Measurements from ENCODE around the gene PFDN2.

The PFDN2 gene, protein sequence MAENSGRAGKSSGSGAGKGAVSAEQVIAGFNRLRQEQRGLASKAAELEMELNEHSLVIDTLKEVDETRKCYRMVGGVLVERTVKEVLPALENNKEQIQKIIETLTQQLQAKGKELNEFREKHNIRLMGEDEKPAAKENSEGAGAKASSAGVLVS

DNA sequence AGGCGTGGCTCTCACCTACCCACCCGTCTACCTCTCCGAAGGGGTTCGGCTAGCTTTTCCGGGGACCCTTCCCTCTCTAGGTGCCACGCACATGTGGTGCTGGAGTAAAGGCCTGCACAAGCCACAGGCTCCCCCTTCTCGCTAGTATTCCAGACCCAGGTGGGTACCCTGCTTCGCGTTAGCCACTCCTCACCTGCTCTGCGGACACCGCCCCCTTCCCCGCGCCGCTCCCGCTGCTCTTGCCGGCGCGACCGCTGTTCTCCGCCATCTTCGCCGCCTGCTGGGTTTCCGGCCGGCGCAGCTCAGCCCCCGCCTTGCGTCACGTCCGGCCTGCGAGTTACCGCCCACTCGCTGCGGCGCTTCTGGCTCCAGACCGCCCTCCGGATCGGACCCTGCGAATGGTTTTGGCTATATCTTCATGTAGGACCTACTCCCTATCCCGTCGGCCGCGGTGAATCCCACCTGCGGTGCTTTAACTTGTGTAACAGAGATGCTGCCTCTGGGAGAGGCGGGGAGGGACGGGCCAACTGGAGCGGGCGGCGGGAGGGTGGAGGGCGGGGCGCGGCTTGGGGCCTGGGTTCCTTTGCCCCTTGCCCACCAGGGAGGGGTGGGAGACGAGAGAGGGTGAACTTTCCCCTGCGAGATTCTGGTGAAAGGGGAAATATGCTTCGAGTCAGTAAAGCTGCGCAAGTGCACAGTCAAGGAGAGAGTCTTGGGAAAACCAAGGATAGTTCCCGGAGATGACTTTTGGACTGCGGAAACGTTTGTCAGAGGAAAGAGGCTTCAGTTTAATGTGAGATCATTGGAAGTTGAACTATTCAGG lies at the start of gene PFDN2, which contains the start of gene NIT1:
Gene PFDN2, minus strand, starts transcription at position 279 of the 823 bp plus-strand sequence. Its CDS starts 11 bp downstream, at position 268.
Gene NIT1, plus strand, starts transcription at position 347 of the 823 bp plus-strand sequence. Its CDS starts 72 bp downstream, at position 419.
- peak; percentile 74 for DNase-seq (ENCODE audit: low spot score)

DNA sequence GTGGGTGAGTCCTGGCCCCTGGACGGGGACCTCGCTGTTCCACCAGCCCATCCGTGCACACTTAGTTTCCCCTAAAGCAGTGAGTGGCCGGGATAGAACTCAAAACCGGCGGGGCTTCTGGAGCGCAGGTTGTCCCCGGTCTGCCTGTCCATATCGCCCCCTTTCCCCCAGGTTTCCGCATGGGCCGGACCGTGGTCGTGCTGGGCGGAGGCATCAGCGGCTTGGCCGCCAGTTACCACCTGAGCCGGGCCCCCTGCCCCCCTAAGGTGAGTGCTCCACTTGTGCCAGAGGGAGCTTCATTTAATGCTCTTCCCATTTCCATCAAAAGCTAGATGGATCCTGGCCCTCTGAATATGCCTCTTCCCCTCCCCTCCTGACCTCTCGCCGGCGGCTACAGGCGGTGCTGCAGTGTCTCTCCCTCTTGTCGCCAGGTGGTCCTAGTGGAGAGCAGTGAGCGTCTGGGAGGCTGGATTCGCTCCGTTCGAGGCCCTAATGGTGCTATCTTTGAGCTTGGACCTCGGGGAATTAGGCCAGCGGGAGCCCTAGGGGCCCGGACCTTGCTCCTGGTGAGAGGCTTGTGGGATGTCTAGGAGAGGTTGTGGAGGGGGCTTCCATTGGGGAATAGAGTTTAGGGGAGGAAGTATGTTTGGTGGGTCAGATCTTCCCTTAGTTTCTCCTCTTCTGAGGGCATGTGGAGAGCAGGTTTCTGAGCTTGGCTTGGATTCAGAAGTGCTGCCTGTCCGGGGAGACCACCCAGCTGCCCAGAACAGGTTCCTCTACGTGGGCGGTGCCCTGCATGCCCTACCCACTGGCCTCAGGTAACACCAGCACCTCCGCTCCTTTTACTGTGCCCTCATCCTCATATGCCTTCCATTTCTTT lies 49.1 kb upstream of the PFDN2 start:
- DNase-seq (ENCODE audit: low spot score), result no peak

DNA sequence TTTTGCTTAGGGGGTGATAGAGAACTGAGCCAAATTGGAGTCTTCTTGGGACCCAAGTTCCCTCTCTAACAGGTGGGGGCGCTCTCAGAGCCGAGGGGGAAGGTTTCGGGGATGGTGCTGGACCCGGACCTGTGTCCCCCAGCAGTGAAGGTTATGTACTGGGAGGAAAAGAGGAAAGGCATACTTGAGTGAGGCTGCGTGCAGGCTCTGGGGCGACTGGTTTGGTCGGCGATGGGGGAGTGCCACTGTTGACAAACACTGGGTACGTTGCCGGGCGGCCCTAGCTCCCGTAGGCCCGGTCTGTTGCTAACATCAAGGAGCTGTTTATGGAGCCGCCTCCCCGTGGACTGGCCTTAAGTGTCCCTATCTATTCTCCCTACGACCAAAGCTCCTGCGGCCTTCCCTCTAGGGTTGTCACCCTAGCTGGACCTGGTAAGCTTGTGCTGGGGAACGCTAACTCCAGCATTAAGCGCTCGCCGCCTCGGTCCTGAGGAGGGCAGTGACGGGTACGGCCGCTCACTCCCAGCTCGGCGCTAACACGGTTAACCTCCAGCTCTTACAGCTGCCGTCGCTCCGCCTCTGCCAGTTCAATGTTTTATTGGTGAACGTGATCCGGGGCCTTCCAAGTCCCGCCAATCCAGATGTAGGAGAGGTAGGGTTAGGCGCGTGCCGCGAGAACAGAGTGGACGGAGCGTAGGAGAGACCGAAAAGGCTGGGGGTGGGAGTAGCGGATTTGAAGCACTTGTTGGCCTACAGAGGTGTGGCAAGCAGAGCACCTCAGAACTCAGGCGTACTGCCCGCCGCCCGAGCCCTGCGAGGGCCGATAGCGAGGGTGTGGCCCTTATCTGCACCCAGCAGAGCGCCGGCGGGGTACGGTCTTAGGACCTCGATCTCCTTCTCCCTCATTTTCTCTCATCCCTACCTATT lies 48.2 kb upstream of the PFDN2 start, which contains the start of gene PPOX:
Gene PPOX, plus strand, starts transcription at position 685 of the 927 bp plus-strand sequence. CDS start 422 bp downstream, outside the sequence.
- peak; percentile 93 for DNase-seq (ENCODE audit: low spot score)

DNA sequence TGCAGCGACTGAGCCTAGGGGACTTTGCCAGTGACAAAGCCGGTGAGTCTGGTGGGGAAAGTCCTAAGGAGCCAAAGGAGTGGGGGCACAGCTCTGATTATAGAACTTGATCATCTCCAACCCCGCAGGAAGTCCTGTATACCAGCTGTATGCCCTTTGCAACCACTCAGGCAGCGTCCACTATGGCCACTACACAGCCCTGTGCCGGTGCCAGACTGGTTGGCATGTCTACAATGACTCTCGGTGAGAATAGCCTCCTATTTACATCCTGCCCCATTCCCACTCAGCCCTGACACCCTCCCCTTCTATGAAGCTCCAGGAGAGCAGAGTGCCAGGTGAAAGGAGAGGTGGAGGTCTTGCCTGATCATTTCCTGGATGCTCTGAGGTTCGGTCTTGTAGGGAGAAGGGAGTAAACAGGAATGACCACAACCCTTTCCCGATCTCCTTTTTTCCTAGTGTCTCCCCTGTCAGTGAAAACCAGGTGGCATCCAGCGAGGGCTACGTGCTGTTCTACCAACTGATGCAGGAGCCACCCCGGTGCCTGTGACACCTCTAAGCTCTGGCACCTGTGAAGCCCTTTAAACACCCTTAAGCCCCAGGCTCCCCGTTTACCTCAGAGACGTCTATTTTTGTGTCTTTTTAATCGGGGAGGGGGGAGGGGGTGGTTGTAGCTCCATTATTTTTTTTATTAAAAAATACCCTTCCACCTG lies 47.2 kb upstream of the PFDN2 start:
- no peak for DNase-seq (ENCODE audit: low spot score)

DNA sequence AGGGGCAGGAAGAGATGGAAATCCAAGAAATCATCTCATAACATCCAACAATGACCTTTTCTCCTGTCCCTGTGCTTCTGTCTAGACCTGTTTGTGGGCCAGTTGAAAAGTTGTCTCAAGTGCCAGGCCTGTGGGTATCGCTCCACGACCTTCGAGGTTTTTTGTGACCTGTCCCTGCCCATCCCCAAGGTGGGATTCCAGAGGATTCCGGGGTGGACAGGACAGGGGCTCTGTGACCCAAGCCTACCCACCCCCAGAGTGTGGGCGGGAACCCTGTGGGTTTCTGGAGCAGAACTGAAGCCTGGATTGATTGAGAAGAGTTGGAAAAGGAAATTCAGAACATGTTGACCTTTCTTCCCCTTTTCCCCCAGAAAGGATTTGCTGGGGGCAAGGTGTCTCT lies 46.0 kb upstream of the PFDN2 start:
- DNase-seq (ENCODE audit: low spot score), result no peak

DNA sequence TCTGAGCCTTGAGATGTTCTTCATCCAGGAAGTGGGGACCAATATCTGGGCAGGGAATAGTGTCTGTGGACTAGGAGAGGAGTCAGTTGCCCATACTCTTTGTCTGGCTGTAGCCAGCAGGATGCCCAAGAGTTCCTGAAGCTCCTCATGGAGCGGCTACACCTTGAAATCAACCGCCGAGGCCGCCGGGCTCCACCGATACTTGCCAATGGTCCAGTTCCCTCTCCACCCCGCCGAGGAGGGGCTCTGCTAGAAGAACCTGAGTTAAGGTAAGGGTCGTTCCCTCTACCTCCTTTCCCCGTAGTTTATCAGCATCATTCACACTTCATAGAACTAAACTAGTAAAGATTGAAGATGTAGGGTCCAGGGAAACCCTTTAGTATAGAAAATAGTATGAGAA lies 45.0 kb upstream of the PFDN2 start:
- DNase-seq (ENCODE audit: low spot score), result no peak

DNA sequence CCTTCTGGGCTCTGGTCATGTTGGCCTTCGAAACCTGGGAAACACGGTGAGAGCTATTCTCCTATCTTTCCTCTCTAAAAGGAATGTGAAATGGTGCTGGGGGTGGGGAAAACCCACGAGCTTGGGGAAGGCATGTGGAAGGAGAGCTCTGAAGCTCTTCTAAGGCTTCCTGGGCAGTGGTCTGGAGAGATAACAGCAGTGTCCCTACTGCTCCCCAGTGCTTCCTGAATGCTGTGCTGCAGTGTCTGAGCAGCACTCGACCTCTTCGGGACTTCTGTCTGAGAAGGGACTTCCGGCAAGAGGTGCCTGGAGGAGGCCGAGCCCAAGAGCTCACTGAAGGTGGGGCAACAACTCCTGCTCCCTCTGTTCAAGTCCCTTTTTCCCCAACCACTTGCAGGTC lies 44.2 kb upstream of the PFDN2 start:
- DNase-seq (ENCODE audit: low spot score), result no peak

DNA sequence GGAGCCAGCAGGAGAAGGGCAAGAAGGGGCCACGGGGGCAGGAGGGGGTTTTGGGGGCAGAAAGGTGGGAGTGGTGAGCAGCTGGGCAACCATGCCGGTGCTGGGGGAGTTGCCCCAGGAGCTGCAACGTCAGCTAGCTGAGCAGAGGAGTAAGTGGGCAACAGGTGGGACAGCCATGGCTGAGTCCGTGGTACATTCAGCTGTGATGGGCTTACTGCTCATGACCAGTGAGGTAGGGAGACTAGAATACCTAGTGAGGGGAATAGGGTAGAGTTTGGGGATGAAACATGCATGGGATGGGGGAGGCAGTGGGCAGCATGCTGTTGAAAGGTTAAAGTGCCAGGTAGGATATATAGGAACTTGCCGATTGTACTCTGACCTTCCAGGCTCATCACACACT lies 43.8 kb upstream of the PFDN2 start:
- DNase-seq (ENCODE audit: low spot score), result no peak

DNA sequence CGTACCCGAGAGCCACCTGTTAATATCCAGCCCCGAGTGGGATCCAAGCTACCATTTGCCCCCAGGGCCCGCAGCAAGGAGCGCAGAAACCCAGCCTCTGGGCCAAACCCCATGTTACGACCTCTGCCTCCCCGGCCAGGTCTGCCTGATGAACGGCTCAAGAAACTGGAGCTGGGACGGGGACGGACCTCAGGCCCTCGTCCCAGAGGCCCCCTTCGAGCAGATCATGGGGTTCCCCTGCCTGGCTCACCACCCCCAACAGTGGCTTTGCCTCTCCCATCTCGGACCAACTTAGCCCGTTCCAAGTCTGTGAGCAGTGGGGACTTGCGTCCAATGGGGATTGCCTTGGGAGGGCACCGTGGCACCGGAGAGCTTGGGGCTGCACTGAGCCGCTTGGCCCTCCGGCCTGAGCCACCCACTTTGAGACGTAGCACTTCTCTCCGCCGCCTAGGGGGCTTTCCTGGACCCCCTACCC lies 42.9 kb upstream of the PFDN2 start:
- DNase-seq (ENCODE audit: low spot score), result no peak

DNA sequence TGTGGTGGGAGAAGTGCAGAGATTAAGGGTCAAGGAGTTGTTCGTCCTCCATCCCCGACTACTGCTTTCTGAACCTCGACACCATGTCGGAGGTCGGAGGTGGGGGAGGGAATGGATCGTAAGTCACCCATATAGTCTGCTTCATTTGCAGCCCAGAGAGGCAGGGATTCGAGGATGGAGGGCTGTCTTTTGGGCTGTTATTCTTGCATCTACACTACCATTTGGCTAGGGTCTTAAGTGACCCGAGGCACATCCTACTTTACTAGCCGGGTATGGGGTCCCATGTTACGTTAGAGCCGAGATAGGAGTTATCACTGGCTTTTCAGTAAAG lies 42.0 kb upstream of the PFDN2 start:
- no peak for DNase-seq (ENCODE audit: low spot score)

DNA sequence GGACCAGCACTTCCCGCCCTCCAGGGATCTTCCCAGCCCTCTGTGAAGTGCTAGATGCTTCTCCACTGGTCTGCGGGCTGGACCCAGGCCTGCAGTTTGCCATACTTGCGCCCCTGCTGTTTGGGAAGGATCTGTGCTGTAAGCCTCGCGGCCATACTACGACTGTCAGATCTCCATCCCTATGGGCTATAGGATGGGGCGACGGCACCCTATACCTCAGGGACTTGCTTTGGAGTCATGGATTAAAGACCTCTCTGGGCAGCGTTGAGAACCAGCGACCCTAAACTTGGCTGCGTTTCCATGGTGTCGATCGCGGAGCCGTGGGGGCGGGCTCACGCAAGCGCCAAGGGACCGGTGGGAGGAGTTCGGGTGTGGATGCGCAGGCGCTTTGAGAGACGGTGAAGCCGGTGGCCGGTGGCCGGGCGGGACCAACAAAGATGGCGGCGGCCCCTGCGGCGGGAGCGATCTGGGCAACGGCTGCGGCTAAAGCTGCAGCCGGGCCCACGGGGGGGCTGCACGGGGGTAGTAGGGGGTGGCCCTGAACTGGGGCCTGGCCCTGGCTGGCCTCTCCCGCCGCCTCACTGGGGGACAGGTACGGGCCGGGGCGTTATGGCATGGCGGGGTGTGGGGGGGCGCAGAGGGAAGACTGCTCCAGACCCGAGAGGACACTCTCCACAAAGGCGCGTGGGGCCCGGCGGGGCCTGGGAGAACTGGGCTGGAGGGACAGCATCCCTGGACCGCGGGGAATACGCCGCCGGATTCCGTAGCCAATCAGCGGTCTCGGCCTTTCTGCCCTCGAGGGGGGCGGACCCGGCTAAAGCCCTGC lies 41.5 kb upstream of the PFDN2 start, which contains the start of gene USP21:
Gene USP21, plus strand, starts transcription at position 414 of the 826 bp plus-strand sequence. CDS start 1,141 bp downstream, outside the sequence.
- peak; percentile 90 for DNase-seq (ENCODE audit: low spot score)

DNA sequence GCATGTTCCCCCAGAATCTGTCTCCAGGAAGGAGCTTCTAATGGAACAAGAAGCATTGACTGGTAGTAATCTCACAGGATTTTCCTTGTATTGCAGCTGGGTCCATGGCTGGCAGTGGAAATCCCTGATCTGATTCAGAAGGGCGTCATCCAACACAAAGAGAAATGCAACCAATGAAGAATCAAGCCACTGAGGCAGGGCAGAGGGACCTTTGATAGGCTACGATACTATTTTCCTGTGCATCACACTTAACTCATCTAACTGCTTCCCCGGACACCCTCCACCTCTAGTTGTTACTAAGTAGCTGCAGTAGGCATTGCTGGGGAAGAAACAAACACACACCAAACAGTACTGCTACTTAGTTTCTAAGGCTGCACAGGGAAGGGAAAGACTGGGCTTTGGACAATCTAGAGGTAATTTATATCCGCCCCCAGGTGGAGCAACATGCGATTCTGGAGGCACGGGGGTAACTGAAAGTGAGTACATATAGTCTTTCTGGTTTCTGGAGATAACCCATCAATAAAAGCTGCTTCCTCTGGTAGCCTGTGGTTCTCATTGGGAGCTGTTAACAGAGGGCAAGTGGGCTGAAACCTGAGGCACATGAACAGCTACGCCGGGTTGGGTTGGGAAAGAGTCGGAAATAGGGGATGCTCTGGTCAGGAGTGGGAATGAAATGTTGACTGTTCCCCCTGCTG lies 40.6 kb upstream of the PFDN2 start:
- DNase-seq (ENCODE audit: low spot score), result no peak

DNA sequence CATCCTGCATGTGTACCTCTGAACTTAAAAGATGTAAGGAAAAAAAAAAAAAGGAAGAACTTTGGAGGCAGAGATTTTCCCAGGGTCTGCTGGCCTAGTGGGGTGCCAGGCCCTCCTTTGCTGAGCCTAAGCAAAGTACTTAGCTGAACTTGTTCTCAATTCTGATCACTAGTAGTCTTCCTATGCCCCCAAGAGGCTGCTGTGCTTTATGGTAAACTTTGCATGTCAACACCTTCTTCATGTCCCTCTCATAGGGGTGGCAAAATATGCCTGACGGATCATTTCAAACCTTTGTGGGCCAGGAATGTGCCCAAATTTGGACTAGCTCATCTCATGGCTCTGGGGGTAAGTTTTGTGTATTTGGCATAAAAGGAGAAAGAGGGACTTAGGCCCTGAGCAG lies 40.0 kb upstream of the PFDN2 start:
- no peak for DNase-seq (ENCODE audit: low spot score)

DNA sequence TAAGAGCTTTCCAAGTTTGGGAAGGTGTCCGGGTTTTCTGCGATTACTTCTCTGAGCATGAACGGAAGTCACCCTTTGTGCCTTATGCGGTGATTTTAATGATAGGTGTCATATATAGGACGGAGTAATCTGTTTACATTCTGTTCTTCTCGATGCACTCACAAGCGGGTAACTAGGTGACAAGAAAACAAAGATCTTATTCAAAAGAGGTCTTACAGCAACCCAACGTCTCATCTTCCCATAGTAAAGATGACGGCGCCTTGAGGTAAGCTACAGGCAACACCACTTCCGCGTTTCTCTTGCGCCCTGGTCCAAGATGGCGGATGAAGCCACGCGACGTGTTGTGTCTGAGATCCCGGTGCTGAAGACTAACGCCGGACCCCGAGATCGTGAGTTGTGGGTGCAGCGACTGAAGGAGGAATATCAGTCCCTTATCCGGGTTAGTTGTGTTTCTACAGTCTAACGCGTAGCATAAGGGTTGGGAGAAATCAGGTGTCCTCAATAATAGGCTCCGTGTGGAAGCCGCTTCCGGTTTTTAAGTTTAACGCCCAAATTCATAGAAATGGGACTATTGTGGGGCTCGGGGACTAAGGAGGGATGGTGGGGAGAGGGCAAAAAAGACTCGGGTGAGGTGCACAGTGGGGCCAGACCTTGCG lies 36.0 kb upstream of the PFDN2 start, which contains the start of gene UFC1:
Gene UFC1, plus strand, starts transcription at position 297 of the 656 bp plus-strand sequence. Its CDS starts 20 bp downstream, at position 317.
- DNase-seq (ENCODE audit: low spot score), result peak; percentile 83

DNA sequence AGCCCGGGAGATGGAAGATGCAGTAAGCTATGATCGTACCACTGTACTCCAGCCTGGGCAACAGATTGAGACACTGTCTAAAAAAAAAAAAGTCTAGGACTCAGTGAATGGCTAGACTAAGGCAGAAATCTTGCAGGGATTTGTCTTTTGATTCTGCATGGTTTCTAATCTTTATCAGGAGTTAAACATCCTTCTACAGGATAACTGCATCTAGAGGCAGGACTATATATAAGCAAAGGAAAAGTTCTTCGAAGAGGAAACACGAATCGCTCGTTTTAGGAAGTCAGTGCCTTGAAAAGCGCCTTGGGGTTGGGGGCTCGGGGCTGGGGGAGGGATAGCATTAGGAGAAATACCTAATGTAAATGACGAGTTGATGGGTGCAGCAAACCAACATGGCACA lies 35.3 kb upstream of the PFDN2 start:
- no peak for DNase-seq (ENCODE audit: low spot score)

DNA sequence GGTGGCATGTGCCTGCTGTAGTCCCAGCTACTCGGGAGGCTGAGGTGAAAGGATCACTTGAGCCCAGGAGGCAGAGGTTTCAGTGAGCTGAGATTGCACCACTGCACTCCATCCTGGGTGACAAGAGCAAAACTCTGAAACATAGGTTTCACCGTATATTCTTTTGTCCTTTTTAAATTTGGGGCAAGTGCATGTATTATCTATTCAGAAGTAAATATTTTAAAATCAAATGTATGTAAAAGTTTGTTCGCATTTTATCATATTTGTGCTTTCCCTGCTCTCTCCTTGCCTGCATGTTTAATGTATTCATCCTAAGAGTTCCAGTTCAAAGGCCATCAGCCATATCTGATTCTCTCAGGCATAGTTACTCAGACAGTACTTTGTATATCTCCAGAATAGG lies 28.0 kb upstream of the PFDN2 start:
- DNase-seq (ENCODE audit: low spot score), result no peak

DNA sequence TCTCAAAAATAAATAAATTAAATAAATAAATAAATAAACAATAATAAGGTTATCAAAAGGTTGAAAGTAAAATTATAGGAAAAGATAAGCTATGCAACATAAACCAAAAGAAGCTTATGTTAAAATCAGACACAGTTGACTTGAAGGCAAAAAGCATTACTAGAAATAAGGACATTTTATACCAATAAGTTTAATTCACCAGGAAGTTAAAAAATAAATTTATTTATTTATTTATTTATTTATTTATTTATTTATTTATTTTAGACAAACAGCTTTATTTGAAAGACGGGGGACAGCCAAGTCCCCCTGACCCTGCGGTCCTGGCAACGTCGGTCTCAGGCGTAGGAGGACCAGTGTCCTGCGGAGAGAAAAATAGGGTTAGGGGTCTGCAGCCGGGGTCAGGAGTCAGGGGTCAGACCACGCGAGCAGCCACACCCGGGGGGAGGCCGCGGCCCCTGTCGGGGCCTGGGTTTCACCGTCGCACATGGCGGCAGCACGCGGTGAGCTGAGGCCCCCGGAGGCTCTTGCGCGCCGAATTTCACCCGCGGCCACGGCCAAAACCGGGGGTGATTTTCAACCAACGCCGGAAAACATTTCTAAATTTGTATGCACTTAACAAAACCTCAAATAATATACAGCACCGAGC lies 23.0 kb upstream of the PFDN2 start:
- DNase-seq (ENCODE audit: low spot score), result no peak

DNA sequence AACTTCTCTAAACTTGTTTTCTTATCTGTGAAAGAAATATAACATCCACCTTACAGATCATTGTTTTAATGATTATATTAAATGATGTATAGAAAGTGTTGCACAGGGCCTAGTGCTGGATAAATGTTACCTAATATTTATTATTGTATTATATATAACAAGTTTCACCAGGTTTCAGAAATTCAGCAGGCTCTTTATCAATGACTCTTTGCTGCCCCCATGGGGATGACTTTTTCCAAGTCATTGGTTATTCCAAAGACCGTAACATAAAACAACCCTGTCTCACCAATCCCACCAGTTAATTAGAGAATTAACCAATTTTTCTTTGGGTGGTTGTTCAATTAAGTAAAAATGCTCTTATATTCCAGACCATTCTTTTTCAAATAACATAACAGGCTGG lies 21.9 kb upstream of the PFDN2 start:
- peak; percentile 35 for DNase-seq (ENCODE audit: low spot score)

All from CD4-positive, alpha-beta T cell treated with Interleukin-6 at 100 ng/mL for 8 hours (primary cell).